ENCODE measurements around the gene CD9.

The CD9 gene

GRCh38 chr12:6250343-6250742 is 50.1 kb downstream of the CD9 start:
- no peak for DNase-seq

- DNase-seq, result no peak
These were observed 53.1 kb downstream of the CD9 start for GRCh38 chr12:6253278-6253677.

GRCh38 chr12:6254491-6254890 is 54.3 kb downstream of the CD9 start:
- no peak for DNase-seq

GRCh38 chr12:6257007-6257406 is 56.8 kb downstream of the CD9 start:
- no peak for DNase-seq

GRCh38 chr12:6262211-6262610 is 62.0 kb downstream of the CD9 start:
- DNase-seq, result no peak

GRCh38 chr12:6262623-6263022 is 62.4 kb downstream of the CD9 start:
- no peak for DNase-seq

GRCh38 chr12:6263931-6264330 is 63.7 kb downstream of the CD9 start:
- DNase-seq, result no peak

GRCh38 chr12:6264402-6265037 is 64.3 kb downstream of the CD9 start:
- DNase-seq, result no peak

- DNase-seq, result no peak
These were observed 64.8 kb downstream of the CD9 start for GRCh38 chr12:6265038-6265405.

- DNase-seq, result no peak
These were observed 66.4 kb downstream of the CD9 start for GRCh38 chr12:6266541-6266966.

- peak in 1 of 2 experiments; percentile 10 for DNase-seq
These were observed 66.9 kb downstream of the CD9 start for GRCh38 chr12:6266971-6267721.

GRCh38 chr12:6268484-6269157 is 68.4 kb downstream of the CD9 start:
- DNase-seq, result no peak

- no peak for DNase-seq
These were observed 69.8 kb downstream of the CD9 start for GRCh38 chr12:6269986-6270385.

GRCh38 chr12:6271281-6271680 is 71.1 kb downstream of the CD9 start:
- no peak for DNase-seq

GRCh38 chr12:6272300-6273204 is 72.4 kb downstream of the CD9 start:
- DNase-seq, result no peak

- DNase-seq, result no peak
These were observed 73.0 kb downstream of the CD9 start for GRCh38 chr12:6273205-6273540.

GRCh38 chr12:6273541-6274230 is 73.5 kb downstream of the CD9 start:
- no peak for DNase-seq

GRCh38 chr12:6274231-6275221 is 74.3 kb downstream of the CD9 start:
- no peak for DNase-seq

GRCh38 chr12:6275928-6276887 is 76.0 kb downstream of the CD9 start:
- no peak for DNase-seq

All from NCI-H446 (cell line).